Measurements from ENCODE around the gene GPR12.

DNA sequence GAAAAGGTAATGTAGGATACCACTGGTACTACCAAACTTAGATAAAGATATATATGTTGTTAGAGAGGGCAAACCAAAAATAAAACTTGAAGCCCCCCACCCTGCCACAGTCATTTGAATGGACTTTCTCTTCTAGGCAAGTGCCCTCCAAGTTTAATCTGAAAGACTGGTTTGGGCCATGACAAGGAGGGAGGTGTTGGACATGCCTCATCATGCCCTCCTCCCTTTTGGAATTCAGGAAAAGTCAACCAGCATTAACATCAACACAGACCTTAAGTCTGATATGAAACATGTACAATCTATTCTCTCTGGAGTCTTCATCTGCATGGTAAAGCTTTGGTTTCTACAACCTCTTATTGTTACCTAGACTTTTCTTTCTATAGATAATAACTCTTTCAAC lies 46.3 kb upstream of the GPR12 start:
- TF ChIP-seq CTCF (optimal IDR thresholded peaks at IDR 0.05 in 1 of 3, IDR thresholded peaks at IDR 0.05 in 1 of 3, conservative IDR thresholded peaks at IDR 0.05 in 1 of 3; ENCODE audit: extremely low read depth in 1 of 3, insufficient read depth in 2 of 3, low read length in 3 of 3) (no peak), EZH2 (IDR thresholded peaks at IDR 0.05; ENCODE audit: low read length) (no peak)

Measured in keratinocyte (primary cell).